ENCODE results near the gene CHST8.
"Not testable (repeated sequence)": the region's sequence is repeated elsewhere in the genome, so short reads cannot be mapped to it uniquely, and the experiment has no call there.

The CHST8 gene

DNA sequence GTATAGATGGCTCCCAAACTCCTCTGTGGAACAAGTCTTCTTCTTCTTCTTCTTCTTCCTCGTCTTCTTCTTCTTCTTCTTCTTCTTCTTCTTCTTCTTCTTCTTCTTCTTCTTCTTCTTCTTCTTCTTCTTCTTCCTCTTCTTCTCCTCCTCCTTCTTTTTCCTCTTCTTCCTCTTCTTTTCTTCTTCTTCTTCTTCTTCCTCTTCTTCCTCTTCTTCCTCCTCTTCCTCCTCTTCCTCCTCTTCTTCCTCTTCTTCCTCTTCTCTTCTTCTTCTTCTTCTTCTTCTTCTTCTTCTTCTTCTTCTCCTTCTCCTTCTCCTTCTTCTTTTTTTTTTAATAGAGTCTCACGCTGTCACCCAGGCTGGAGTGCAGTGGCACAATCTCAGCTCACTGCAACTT is 3.4 kb upstream of the CHST8 start:
- not testable (repeated sequence) for DNase-seq (ENCODE audit: low spot score)

- DNase-seq (ENCODE audit: low spot score): no peak
These were observed 2.9 kb upstream of the CHST8 start for GRCh38 chr19:33618884-33619283.

DNA sequence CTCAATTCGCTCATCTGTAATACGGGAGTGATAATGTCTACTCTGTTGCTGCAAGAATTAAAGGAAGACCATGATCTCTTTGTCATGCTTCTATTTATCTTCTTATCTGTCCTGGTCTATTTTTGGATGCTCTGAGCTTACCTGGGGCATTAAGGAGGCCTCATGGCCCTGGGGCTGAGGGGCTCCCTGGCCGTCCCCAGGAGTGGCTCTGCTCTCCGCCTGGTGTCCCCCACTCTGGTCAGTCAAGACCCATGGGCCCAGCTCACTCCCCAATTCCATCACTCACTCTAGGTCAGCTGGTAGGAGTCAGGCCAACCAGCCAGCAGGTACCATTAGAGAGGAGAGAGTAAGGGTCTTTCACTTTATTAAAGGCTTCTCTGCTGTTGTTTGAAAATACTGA is 1.1 kb upstream of the CHST8 start:
- DNase-seq (ENCODE audit: low spot score): no peak

- no peak for DNase-seq (ENCODE audit: low spot score)
These were observed 528 bp upstream of the CHST8 start for GRCh38 chr19:33621065-33621785.

- DNase-seq (ENCODE audit: low spot score): no peak
These were observed 704 bp downstream of the CHST8 start for GRCh38 chr19:33622505-33622808.

- DNase-seq (ENCODE audit: low spot score): no peak
These were observed 1.2 kb downstream of the CHST8 start for GRCh38 chr19:33622809-33623511.

DNA sequence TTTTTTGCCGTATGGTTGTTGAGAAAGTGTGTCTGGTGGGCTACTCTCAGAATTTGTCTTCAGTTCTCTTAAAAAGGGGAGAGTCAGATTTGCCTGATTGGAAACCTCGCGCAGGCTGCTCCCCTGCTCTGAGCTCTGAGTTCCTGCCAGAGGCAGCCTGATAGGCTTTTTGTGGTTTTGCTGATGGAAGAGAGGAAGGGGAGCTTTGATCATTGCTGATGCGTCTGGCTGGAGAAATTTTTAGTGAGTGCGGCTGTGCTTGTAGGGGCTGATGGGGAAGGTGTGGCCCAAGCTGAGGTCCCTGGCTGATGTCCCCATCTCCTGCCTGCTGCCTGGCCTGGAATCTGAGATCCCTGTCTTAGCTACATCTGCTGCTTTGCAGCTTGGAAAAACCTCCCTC is 2.8 kb downstream of the CHST8 start:
- DNase-seq (ENCODE audit: low spot score): no peak

DNA sequence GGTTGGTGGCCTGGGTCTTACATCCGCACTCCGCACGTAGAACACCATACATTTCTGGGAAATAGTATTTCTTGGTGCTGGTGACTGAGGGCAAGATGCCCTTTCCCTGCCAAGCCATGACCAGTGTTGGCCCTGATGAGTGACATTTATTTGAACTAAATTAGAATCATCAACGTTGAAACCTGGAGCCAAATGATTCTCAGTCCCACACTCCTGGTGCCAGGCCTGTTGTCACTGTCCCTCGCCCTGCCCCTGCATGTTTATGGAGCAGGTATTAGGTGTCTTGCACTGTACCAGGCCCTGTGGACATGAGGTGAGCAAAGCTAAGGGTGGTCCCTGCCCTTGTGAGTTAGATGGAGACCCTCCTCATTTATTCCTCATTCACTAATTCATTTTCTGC is 5.8 kb downstream of the CHST8 start:
- DNase-seq (ENCODE audit: low spot score): no peak

- DNase-seq (ENCODE audit: low spot score): no peak
These were observed 6.4 kb downstream of the CHST8 start for GRCh38 chr19:33627962-33628839.

- no peak for DNase-seq (ENCODE audit: low spot score)
These were observed 7.4 kb downstream of the CHST8 start for GRCh38 chr19:33628921-33629825.

- DNase-seq (ENCODE audit: low spot score): no peak
These were observed 8.1 kb downstream of the CHST8 start for GRCh38 chr19:33629826-33630375.

- DNase-seq (ENCODE audit: low spot score): no peak
These were observed 9.3 kb downstream of the CHST8 start for GRCh38 chr19:33630880-33631608.

GRCh38 chr19:33631609-33631973 is 9.8 kb downstream of the CHST8 start:
- DNase-seq (ENCODE audit: low spot score): no peak

GRCh38 chr19:33634361-33635091 is 12.8 kb downstream of the CHST8 start:
- no peak for DNase-seq (ENCODE audit: low spot score)

DNA sequence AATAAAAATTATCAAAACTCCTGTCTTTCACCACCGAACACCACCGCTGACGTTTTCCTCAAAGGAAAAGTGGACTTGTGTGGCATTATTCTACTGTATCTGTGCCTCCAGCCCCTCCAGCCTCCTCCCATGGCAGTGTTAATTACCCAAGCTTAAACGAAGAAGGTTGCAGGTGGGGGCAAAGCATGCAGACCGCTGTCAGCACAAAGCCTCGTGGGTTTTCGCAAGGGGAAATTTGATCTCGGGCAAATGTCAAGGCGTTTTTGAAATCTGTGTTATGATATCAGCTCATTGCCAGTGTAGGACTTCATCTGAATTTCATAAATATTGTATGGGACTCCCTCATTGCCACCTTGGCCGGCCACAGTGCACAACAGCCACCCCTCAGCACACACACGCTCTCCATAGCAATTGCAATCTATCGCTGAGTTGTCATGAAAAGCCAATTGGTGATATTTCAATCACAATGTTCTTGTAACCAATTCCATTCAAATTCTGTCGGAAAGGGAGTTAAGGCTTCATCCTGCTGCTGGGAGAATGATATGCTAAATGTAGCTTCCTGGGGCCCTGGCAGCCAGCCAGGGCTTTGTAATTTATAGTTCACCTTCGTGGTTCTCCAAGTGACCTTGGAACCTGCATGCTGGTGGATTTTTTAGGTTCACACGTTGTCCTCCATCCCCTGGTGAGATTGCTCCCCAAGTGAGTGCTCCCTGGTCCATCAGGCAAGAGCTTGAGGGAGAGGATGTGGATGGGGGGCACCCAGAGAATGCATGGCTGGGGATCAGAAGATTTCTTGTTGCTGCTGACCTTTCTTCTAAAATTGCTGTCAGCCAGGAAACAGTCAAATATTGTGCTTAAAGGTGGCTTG is 16.6 kb downstream of the CHST8 start:
- no peak for DNase-seq (ENCODE audit: low spot score)

GRCh38 chr19:33639035-33639681 is 17.4 kb downstream of the CHST8 start:
- no peak for DNase-seq (ENCODE audit: low spot score)

DNA sequence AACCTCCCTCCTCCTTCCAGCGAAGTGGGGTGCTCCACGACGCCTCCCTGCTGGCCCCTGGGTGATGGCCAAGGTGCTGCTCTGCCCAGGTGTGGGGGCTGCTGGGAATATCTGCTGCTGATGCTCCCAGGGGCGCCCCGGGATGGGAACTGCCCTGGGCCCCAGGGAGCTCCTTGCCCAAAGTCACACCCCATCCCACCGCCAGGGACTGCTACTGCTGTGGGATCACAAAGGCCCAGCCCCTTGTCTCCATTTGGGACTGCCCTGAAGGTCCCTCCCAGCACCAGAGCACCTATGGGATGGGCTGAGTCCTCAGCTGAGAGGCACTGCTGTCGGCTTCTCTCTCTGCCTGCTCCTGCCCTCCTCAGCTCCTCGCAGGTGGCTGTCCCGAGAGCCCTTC is 19.0 kb downstream of the CHST8 start:
- DNase-seq (ENCODE audit: low spot score): no peak

GRCh38 chr19:33641261-33641660 is 19.5 kb downstream of the CHST8 start:
- DNase-seq (ENCODE audit: low spot score): no peak
